HepG2 (cell line): ENCODE results near the gene TP53I3. TPM values are rescaled to one million over a fixed set of nuclear protein-coding genes. Genes with fewer than 3 reads are reported as not detected.

Experiments used
- BCL6 ChIP-seq: IDR thresholded peaks from 2 replicates; pipeline ENCODE4 v1.6.1; 2016; ENCODE audit warnings: missing genetic modification reagents, missing compliant biosample characterization
- DNMT3B ChIP-seq: conservative IDR thresholded peaks from 2 replicates; pipeline ENCODE4 v1.6.1; 2016; ENCODE audit warnings: missing biosample characterization, control low read depth
- DPF2 ChIP-seq: sonication (generic); formaldehyde crosslinking; IDR thresholded peaks from 2 replicates; pipeline ENCODE4 v1.4.0; 2020; ENCODE audit warnings: mild to moderate bottlenecking, low read depth, missing genetic modification reagents, borderline replicate concordance
- FOXJ3 ChIP-seq: sonication (generic); formaldehyde crosslinking; IDR thresholded peaks from 2 replicates; pipeline ENCODE4 v1.4.0; 2020; ENCODE audit warnings: missing genetic modification reagents, mild to moderate bottlenecking, borderline replicate concordance
- GTF3A ChIP-seq: sonication (generic); formaldehyde crosslinking; conservative IDR thresholded peaks from 2 replicates; pipeline ENCODE4 v1.4.0; 2020; ENCODE audit warnings: mild to moderate bottlenecking, missing genetic modification reagents
- HCFC1 ChIP-seq: fragments of 150-350 bp; IDR thresholded peaks from 2 replicates; pipeline ENCODE4 v1.6.1; 2014; ENCODE audit warnings: low read depth, low read length
- HIVEP1 ChIP-seq: sonication (generic); formaldehyde crosslinking; IDR thresholded peaks from 2 replicates; pipeline ENCODE4 v1.4.0; 2020; ENCODE audit warnings: mild to moderate bottlenecking, missing genetic modification reagents
- KMT2B ChIP-seq: IDR thresholded peaks from 2 replicates; pipeline ENCODE4 v1.6.1; 2016; ENCODE audit warnings: missing genetic modification reagents, missing compliant biosample characterization
- MAFF ChIP-seq: IDR thresholded peaks from 2 replicates; pipeline ENCODE4 v1.6.1; 2011; ENCODE audit warnings: low read depth, low read length, improper control_type of control experiment
- MAFG ChIP-seq: sonication (generic); formaldehyde crosslinking; IDR thresholded peaks from 2 replicates; pipeline ENCODE4 v1.5.1; 2020; ENCODE audit warnings: mild to moderate bottlenecking, missing genetic modification reagents
- MAZ ChIP-seq, 2 experiments: sonication (generic) in 1 of 2; formaldehyde crosslinking in 1 of 2; IDR thresholded peaks; 2 replicates each; pipeline versions ENCODE4 v1.5.0 to v1.6.1; 2012 to 2020; ENCODE audit warnings: low read depth in 2 of 2, mild to moderate bottlenecking in 2 of 2, borderline replicate concordance in 1 of 2, improper control_type of control experiment in 1 of 2, low read length in 1 of 2, missing genetic modification reagents in 1 of 2, moderate library complexity in 1 of 2
- NAIF1 ChIP-seq: sonication (generic); formaldehyde crosslinking; IDR thresholded peaks from 2 replicates; pipeline ENCODE4 v1.5.0; 2020; ENCODE audit warnings: mild to moderate bottlenecking, missing genetic modification reagents, borderline replicate concordance
- NR2F6 ChIP-seq, 2 experiments: IDR thresholded peaks; 2 replicates each; pipeline ENCODE4 v1.6.1; 2016; ENCODE audit warnings: antibody characterized with exemption in 1 of 2, mild to moderate bottlenecking in 1 of 2
- RBAK ChIP-seq: sonication (generic); formaldehyde crosslinking; IDR thresholded peaks from 2 replicates; pipeline ENCODE4 v1.5.1; 2020; ENCODE audit warnings: mild to moderate bottlenecking, missing genetic modification reagents
- SYNCRIP ChIP-seq: fragments of 200-400 bp; formaldehyde crosslinking; IDR thresholded peaks from 2 replicates; pipeline ENCODE4 v1.6.1; 2018; ENCODE audit warnings: mild to moderate bottlenecking, low read depth, low read length; ENCODE audit not compliant: insufficient read depth
- ZBTB38 ChIP-seq: sonication (generic); formaldehyde crosslinking; IDR thresholded peaks from 2 replicates; pipeline ENCODE4 v1.5.1; 2020; ENCODE audit warnings: mild to moderate bottlenecking, missing genetic modification reagents
- ZNF431 ChIP-seq: sonication (generic); formaldehyde crosslinking; IDR thresholded peaks from 2 replicates; pipeline ENCODE4 v1.9.0; 2022; ENCODE audit warnings: missing genetic modification reagents, low read depth, mild to moderate bottlenecking, borderline replicate concordance
- ZNF816 ChIP-seq: sonication (generic); formaldehyde crosslinking; IDR thresholded peaks from 2 replicates; pipeline ENCODE4 v1.8.0; 2022; ENCODE audit warnings: missing genetic modification reagents, mild to moderate bottlenecking, borderline replicate concordance
- polyA plus RNA-seq, 8 experiments: library from polyadenylated mRNA; depleted of rRNA in 3 of 8; stranded (reverse) in 7 of 8; unstranded in 1 of 8; fragments of >200 nt; fragmentation: Illumina TruSeq in 4 of 8; extraction: Trizol in 4 of 8; gene quantifications; 2 replicates each; pipeline versions ENCODE4 v1.2.1 to v1.2.3, GENCODE V29; 2011 to 2016; ENCODE audit warnings: low read depth in 4 of 8, missing spikeins in 1 of 8, mixed read lengths in 1 of 8; ENCODE audit not compliant: insufficient read depth in 1 of 8
- total RNA-seq, 5 experiments: library from RNA; depleted of rRNA; stranded (reverse); fragments of >200 nt; fragmentation: Illumina TruSeq; extraction: Trizol; gene quantifications; 2 replicates each; pipeline ENCODE4 v1.2.3, GENCODE V29; 2016; ENCODE audit warnings: low read depth in 1 of 5
- TF ChIP-seq, protein P1 (sequence below): sonication (generic); formaldehyde crosslinking; IDR thresholded peaks from 2 replicates; pipeline ENCODE4 v1.4.0; 2020; ENCODE audit warnings: missing genetic modification reagents, low read depth, mild to moderate bottlenecking, borderline replicate concordance
- TF ChIP-seq, protein P2 (sequence below): sonication (generic); formaldehyde crosslinking; IDR thresholded peaks from 2 replicates; pipeline ENCODE4 v1.5.1; 2020; ENCODE audit warnings: mild to moderate bottlenecking, moderate library complexity, missing genetic modification reagents
- TF ChIP-seq, protein P3 (sequence below): sonication (generic); formaldehyde crosslinking; IDR thresholded peaks from 2 replicates; pipeline ENCODE4 v1.9.0; 2021; ENCODE audit warnings: missing genetic modification reagents, mild to moderate bottlenecking, borderline replicate concordance
- TF ChIP-seq, protein P4 (sequence below): sonication (generic); formaldehyde crosslinking; IDR thresholded peaks from 2 replicates; pipeline ENCODE4 v1.4.0; 2020; ENCODE audit warnings: missing genetic modification reagents

Gene TP53I3
- total and polyA plus RNA-seq, 2 of the 13 experiments (the other 11 are each of a cell fraction or from before 2014, with no cell fraction given), result 25.0 to 44.1 TPM

DNA sequence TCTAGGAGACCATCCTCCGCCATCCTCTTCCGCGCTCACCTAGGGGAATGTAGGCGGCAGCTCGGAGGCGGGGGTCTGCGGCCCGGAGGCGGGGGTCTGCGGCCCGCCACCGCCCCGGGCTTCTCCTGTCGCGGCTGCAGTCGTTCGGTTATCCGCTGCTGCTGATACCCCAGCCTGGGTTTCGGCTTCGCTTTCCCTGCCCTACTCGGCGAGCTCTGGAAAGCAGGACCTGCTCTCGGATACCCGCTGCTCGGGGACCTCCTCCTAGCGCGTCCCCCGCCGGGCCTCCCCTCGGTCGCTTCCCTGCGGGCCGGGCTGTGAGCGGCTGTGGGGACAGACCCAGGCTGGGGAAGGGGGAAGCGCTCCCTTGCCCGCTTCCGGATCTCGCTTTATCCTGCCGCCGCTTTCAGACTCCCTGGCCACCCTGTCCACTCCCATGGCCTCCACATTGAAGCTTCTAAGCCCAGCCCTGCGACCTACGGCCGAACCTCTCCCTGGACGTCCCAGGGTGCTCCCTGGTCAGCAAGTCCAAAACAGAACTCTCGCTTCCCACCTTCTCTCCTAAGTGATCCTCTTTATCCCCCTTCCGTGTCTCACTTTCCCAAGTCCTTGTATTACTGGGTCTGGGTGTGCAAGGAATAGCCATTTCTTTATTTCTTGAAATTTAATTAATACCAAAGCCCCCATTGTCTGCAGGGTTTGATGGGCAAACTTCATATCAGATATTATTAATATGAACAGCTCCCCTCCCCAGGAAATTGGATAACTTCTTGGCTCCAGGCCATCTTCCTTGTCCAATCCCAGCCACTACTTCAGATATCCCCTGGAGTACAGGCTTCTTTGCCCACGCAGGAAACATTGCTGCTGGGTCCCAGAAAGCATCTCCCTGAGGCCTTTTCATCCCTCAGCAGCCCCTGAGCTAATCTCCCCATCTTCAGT, 34.3 kb downstream of the TP53I3 start (continued):
- TF ChIP-seq, protein P1, sequence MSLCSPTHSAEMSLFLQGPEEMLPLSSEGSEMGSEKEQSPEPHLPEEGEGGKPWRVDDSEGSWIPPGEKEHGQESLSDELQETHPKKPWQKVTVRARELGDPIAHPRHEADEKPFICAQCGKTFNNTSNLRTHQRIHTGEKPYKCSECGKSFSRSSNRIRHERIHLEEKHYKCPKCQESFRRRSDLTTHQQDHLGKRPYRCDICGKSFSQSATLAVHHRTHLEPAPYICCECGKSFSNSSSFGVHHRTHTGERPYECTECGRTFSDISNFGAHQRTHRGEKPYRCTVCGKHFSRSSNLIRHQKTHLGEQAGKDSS, result no peak; the same call in 1 of the 2 replicates
- TF ChIP-seq HIVEP1 (peak; percentile 15; the same call in 1 of the 2 replicates), FOXJ3 (CRISPR knock-in tag) (no peak), NAIF1 (CRISPR knock-in tag) (no peak), MAZ (IDR thresholded peaks at IDR 0.05; ENCODE audit: borderline replicate concordance, low read depth, low read length) (no peak), MAZ (CRISPR knock-in tag; IDR thresholded peaks at IDR 0.05; ENCODE audit: low read depth) (no peak), SYNCRIP (no peak), DPF2 (CRISPR knock-in tag) (no peak), RBAK (CRISPR knock-in tag) (no peak), ZBTB38 (CRISPR knock-in tag) (no peak), GTF3A (0 out of 2 replicates have a peak, but pooled peaks have one; percentile 29), DNMT3B (no peak), MAFF (no peak), KMT2B (no peak; the same call in 1 of the 2 replicates), NR2F6 (IDR thresholded peaks at IDR 0.05) (no peak), NR2F6 (CRISPR knock-in tag; IDR thresholded peaks at IDR 0.05) (no peak), BCL6 (CRISPR knock-in tag) (peak; percentile 10; the same call in 1 of the 2 replicates), ZNF431 (CRISPR knock-in tag) (no peak), MAFG (CRISPR knock-in tag) (no peak), HCFC1 (no peak), ZNF816 (CRISPR knock-in tag) (0 out of 2 replicates have a peak, but pooled peaks have one; percentile 10)
- TF ChIP-seq, protein P2, sequence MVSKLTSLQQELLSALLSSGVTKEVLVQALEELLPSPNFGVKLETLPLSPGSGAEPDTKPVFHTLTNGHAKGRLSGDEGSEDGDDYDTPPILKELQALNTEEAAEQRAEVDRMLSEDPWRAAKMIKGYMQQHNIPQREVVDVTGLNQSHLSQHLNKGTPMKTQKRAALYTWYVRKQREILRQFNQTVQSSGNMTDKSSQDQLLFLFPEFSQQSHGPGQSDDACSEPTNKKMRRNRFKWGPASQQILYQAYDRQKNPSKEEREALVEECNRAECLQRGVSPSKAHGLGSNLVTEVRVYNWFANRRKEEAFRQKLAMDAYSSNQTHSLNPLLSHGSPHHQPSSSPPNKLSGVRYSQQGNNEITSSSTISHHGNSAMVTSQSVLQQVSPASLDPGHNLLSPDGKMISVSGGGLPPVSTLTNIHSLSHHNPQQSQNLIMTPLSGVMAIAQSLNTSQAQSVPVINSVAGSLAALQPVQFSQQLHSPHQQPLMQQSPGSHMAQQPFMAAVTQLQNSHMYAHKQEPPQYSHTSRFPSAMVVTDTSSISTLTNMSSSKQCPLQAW (CRISPR knock-in tag), result no peak
- TF ChIP-seq, protein P3, sequence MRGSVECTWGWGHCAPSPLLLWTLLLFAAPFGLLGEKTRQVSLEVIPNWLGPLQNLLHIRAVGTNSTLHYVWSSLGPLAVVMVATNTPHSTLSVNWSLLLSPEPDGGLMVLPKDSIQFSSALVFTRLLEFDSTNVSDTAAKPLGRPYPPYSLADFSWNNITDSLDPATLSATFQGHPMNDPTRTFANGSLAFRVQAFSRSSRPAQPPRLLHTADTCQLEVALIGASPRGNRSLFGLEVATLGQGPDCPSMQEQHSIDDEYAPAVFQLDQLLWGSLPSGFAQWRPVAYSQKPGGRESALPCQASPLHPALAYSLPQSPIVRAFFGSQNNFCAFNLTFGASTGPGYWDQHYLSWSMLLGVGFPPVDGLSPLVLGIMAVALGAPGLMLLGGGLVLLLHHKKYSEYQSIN (CRISPR knock-in tag), result no peak
- TF ChIP-seq, protein P4, sequence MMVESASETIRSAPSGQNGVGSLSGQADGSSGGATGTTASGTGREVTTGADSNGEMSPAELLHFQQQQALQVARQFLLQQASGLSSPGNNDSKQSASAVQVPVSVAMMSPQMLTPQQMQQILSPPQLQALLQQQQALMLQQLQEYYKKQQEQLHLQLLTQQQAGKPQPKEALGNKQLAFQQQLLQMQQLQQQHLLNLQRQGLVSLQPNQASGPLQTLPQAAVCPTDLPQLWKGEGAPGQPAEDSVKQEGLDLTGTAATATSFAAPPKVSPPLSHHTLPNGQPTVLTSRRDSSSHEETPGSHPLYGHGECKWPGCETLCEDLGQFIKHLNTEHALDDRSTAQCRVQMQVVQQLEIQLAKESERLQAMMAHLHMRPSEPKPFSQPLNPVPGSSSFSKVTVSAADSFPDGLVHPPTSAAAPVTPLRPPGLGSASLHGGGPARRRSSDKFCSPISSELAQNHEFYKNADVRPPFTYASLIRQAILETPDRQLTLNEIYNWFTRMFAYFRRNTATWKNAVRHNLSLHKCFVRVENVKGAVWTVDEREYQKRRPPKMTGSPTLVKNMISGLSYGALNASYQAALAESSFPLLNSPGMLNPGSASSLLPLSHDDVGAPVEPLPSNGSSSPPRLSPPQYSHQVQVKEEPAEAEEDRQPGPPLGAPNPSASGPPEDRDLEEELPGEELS (CRISPR knock-in tag), result peak; percentile 13; the same call in 1 of the 2 replicates
